Effector memory CD4-positive, alpha-beta T cell (primary cell): ENCODE results near the gene SLIRP.

Experiments
- DNase-seq, 3 donors: peaks; one replicate each; pipeline ENCODE4 v3.0.0-alpha.2; 2020
- H3K27ac ChIP-seq: 2 replicates; pipeline ENCODE4 v1.7.0; 2013; ENCODE audit warnings: mild to moderate bottlenecking, low read length, moderate library complexity; ENCODE audit not compliant: insufficient read depth, poor library complexity, severe bottlenecking
- H3K27me3 ChIP-seq: replicated peaks from 2 replicates; pipeline ENCODE4 v1.7.0; 2013; ENCODE audit warnings: mild to moderate bottlenecking, low read length; ENCODE audit not compliant: insufficient read depth, control insufficient read depth, poor library complexity, severe bottlenecking
- H3K36me3 ChIP-seq: 2 replicates; pipeline ENCODE4 v1.7.0; 2013; ENCODE audit warnings: mild to moderate bottlenecking, low read length, moderate library complexity; ENCODE audit not compliant: control insufficient read depth, insufficient read depth
- H3K4me1 ChIP-seq: 2 replicates; pipeline ENCODE4 v1.7.0; 2013; ENCODE audit warnings: low read length, mild to moderate bottlenecking; ENCODE audit not compliant: control insufficient read depth, insufficient read depth, poor library complexity, severe bottlenecking
- H3K4me3 ChIP-seq: 2 replicates; pipeline ENCODE4 v1.7.0; 2013; ENCODE audit warnings: low read length, low read depth, mild to moderate bottlenecking; ENCODE audit not compliant: insufficient read depth, poor library complexity, severe bottlenecking
- H3K9me3 ChIP-seq: 2 replicates; pipeline ENCODE4 v1.7.0; 2013; ENCODE audit warnings: mild to moderate bottlenecking, low read length, moderate library complexity; ENCODE audit not compliant: control insufficient read depth

The SLIRP gene

DNA sequence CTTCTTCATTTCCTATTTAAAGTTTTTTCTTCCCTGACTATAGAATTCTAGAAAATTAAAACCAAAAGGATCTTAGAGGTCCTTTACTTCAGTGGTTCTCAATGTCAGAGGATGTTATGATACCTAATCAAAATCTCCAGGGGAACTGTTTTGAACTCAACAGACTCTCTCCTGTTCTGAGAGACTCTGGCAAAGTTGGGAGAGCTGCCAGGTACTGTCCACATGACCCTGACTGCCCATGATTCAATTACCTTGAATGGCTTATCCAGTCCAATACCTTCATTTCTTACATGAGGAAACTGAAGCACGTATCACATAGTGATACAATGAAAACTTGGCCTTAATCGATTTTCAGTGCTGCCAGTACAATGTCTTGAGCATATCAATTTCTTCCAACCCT lies 16.6 kb upstream of the SLIRP start:
- Histone ChIP-seq H3K27ac (no peak overlapping the region), H3K4me3 (no peak overlapping the region), H3K36me3 (peaks cover 38% of the 10 kb centered on the region), H3K4me1 (no peaks in the 10 kb centered on the region), H3K27me3 (no peaks in the 10 kb centered on the region), H3K9me3 (no peaks in the 10 kb centered on the region)
- DNase-seq, result no peak

DNA sequence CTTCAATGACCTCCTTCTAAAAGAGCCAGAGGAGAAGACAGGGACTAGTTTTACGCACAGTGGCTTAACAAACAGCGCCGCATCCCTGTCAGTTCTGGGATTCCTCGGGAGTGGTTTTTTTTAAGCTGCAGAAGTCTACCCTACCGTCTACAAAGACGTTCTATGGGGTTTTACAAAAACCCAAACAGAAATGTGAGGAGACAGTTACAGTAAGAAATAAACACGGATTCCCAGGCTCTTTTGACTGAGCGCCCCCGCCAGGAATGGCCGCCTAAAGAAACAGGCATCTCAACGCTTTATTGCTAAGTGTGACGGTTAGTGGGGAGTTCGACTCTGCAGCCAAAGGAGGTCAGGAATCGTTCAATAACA lies 564 bp upstream of the SLIRP start:
- DNase-seq, result no peak
- peaks cover 20% of the 10 kb centered on the region for H3K4me1 ChIP-seq
- peaks cover 44% of the 10 kb centered on the region for H3K36me3 ChIP-seq
- no peaks in the 10 kb centered on the region for H3K9me3 ChIP-seq
- peak overlapping the region; percentile 76 for H3K27ac ChIP-seq
- no peaks in the 10 kb centered on the region for H3K27me3 ChIP-seq
- peak overlapping the region; percentile 96 for H3K4me3 ChIP-seq

DNA sequence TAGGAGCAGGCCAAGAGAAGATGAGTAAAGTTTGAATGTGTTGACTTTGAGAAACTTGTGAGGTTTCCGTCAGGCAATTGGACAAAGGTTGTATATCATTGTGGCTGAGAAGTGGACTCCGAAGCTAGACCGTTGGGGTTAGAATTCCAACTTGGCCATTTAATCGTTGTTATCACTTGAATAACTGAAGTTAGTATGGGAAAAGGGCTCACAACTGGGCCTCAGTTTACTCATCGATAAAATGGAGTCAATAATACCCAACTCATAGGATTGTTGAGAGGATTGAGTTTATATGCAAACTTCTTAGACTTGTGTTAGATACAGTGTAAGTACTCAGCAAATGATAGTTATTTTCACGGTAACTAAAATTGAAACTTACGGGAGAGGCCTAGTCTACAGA lies 846 bp downstream of the SLIRP start:
- no peak overlapping the region for H3K27ac ChIP-seq
- DNase-seq, result no peak

DNA sequence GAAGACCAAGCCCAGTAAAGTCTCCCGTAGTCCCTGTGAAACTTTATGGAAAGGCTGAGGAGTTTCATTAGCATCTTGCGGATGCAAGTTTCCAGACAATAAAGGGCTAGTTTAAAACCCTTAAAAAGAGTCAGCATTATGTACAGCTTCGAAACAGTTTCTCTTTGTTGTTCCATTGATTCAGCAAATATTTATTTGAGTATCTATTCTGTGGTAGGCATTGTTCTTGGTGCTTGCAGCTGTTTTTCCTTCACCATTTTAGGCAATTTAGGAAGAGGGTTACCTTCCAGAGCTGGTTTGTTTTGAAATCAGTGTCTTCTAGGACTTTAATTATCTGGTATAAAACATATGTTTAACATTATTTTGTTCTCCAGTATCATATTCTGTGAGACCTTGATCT lies 1.5 kb downstream of the SLIRP start:
- Histone ChIP-seq H3K4me3 (peak overlapping the region; percentile 96), H3K27me3 (no peaks in the 10 kb centered on the region), H3K36me3 (peaks cover 43% of the 10 kb centered on the region), H3K9me3 (no peaks in the 10 kb centered on the region), H3K4me1 (peaks cover 20% of the 10 kb centered on the region), H3K27ac (no peak overlapping the region)
- DNase-seq, result no peak

More for the DNA sequence above, 846 bp downstream of the SLIRP start:
- no peaks in the 10 kb centered on the region for H3K27me3 ChIP-seq
- peaks cover 20% of the 10 kb centered on the region for H3K4me1 ChIP-seq
- peaks cover 43% of the 10 kb centered on the region for H3K36me3 ChIP-seq
- H3K9me3 ChIP-seq, result no peaks in the 10 kb centered on the region
- peak overlapping the region; percentile 96 for H3K4me3 ChIP-seq

DNA sequence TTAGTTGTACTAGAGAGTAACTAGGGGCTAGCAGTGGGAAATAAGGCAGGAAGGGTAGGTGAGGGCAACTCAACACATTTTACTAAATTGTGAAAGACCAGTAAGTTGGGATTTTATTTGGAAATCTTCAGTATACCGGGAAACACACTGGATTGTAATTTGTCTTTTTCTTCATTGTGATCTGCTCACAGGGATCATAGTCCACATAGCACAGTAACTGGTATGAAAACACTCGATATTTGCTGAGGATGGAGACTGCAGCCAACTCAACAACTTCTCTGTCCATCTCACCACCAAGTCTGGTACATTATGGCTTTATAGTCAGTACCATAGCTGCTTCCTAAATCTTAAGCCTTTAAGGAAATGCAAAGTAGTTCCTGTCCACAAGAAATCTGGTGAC lies 2.5 kb downstream of the SLIRP start:
- DNase-seq, result no peak
- Histone ChIP-seq H3K4me3 (no peak overlapping the region), H3K27ac (no peak overlapping the region), H3K9me3 (no peaks in the 10 kb centered on the region), H3K4me1 (peaks cover 20% of the 10 kb centered on the region), H3K36me3 (peaks cover 46% of the 10 kb centered on the region), H3K27me3 (no peaks in the 10 kb centered on the region)

DNA sequence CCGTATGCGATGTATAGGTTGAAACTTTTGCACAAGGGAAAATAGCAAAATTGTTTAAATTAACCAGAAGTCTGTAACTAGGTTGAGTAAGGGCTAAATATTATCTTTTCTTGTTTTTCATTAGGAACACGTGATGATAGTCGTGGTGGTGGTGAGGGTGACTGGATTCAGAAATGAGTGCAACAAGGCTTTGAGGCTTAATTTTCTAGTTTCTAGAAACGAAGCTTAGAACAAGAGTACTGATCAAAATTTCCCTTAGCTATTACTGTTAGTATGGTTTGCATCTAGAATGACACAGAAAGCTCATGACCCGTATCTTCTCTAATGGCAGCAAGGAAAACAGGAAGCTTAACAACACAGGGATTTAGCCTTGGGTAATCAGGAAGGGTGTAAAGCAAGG lies 7.0 kb downstream of the SLIRP start:
- H3K27ac ChIP-seq, result no peak overlapping the region
- no peaks in the 10 kb centered on the region for H3K9me3 ChIP-seq
- no peaks in the 10 kb centered on the region for H3K27me3 ChIP-seq
- H3K36me3 ChIP-seq, result peaks cover 85% of the 10 kb centered on the region
- H3K4me1 ChIP-seq, result no peaks in the 10 kb centered on the region
- H3K4me3 ChIP-seq, result no peak overlapping the region
- no peak for DNase-seq

DNA sequence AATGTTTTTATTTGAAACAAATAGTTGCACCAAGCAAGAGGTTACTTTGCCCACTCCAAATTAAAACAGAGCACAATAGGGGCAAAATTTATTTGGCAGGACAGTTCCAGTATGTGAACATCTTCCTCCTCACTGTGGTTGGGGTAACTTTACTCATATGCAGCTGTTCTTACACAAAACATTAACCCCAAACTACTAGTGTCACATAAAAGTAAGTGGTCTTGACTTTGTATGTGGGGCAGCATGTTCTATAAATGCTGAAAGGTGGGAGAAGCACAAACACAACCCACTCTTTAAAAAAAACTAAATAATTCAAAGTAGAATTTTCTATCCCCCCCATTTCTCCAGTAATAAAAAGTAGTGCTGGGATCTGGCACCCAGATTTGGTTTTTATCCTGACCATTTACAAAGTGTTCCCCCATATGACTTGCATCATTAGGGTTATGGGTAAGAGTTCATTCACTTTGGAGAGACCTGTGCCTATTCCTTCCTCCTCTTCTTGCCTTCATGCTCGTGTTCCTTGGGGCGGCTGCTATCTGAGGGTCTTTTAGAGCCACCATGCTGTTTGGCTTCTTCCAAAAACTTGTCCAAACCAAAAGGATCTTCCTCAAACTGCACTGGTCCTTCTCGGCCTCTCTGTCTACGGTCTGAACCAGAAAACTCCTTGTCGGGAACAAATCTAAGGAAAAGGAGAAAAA lies 9.9 kb downstream of the SLIRP start:
- Histone ChIP-seq H3K27me3 (no peaks in the 10 kb centered on the region), H3K36me3 (peaks cover 86% of the 10 kb centered on the region), H3K4me3 (no peak overlapping the region), H3K9me3 (no peaks in the 10 kb centered on the region), H3K27ac (no peak overlapping the region), H3K4me1 (no peaks in the 10 kb centered on the region)
- no peak for DNase-seq

DNA sequence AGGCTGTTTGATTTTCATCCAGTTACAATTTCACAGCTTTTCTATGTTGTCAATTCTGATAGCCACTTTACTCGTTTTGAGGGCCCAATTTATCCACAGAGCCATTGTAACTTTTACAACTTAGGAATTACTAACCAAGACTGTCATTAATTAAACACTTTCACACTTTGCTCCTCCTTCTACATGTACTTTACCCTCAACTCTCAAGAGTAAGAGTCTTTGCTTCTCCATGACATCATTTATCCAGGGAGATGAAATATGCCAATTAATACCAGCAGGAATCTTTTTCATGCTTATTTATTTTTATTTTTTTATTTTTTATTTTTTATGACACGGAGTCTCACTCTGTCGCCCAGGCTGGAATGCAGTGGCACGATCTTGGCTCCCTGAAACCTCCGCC lies 13.5 kb downstream of the SLIRP start:
- Histone ChIP-seq H3K36me3 (peaks cover 90% of the 10 kb centered on the region), H3K4me1 (no peaks in the 10 kb centered on the region), H3K9me3 (no peaks in the 10 kb centered on the region), H3K27ac (no peak overlapping the region), H3K4me3 (no peak overlapping the region), H3K27me3 (no peaks in the 10 kb centered on the region)
- no peak for DNase-seq

DNA sequence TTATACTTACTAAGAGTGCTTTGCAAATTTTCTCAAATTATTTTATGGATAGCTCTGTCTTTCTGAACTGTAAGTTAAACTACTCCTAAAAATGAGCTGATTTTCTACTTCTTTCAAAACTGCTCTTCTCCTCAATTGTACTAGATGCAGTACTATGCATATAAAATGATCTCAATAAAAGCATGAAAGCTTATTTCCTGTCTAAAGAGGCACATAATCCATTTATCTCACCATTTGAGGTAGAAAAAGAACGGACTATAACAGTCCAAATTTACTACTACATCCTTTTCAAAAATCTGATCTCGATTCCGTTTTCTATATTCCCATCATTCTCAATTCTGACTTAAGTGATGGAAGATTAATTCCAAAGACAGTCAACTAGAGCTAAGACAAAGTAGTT lies 14.4 kb downstream of the SLIRP start:
- Histone ChIP-seq H3K4me1 (no peaks in the 10 kb centered on the region), H3K36me3 (peaks cover 88% of the 10 kb centered on the region), H3K9me3 (no peaks in the 10 kb centered on the region), H3K4me3 (no peak overlapping the region), H3K27me3 (no peaks in the 10 kb centered on the region), H3K27ac (no peak overlapping the region)
- no peak for DNase-seq

DNA sequence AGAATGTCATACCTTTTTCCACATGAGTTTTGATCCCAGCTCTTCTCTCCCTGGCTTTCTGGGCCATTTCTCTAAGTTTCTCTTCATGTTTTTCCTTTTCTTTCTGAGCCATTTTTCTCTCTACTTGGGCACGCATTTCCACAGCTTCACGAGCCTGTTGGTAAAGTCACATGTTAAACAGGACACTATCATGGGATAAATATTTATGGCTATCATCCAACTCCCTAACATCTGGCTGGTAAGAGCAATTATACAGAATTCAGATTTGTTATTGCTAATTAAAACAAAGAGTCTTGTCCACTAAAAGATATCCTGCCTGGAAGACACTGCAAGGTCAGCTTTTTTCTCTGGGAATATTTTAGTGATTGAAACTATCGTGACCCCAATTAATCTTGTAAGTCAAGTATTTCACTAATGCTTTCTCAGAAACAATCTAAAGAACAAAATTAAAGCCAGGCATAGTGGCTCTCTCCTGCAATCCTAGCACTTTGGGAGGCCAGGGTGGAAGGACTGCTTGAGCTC lies 23.1 kb downstream of the SLIRP start:
- Histone ChIP-seq H3K27me3 (no peaks in the 10 kb centered on the region), H3K36me3 (peaks cover 87% of the 10 kb centered on the region), H3K4me3 (no peak overlapping the region), H3K4me1 (no peaks in the 10 kb centered on the region), H3K27ac (no peak overlapping the region), H3K9me3 (no peaks in the 10 kb centered on the region)
- no peak for DNase-seq
